Superior temporal gyrus (tissue), 1 donor: ENCODE data around the gene KIAA1958.
"Not testable (repeated sequence)": the region's sequence is repeated elsewhere in the genome, so short reads cannot be mapped to it uniquely, and the experiment has no call there.

Experiments used
- DNase-seq: peaks from one replicate; pipeline ENCODE4 v3.0.0-alpha.2; 2016; ENCODE audit errors: extremely low spot score

The KIAA1958 gene

DNA sequence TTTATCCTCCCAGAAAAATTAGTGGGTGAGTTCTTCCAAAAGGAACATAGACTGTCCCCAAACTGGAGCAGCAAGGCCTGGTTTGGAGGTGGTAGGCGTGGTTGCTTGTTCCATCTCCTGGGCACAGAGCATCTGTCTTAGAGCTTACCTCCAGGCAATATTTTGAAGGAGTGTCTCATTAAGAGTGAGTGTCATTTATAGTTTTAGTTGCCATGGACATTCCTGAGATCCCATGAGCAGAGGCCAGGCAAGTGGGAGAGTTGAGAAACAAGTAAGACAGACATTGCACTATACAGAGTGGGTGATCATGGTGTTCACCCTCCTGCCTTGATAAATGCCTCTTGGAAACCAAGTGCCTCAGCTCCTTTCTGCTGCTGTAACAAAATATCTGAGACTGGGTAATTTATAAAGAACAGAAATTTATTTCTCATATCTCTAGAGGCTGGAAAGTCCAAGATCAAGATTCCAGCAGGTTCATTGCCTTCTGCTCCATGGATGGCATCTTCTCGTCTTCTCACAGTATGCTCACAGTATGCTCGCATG, 68.5 kb downstream of the KIAA1958 start:
- no peak for DNase-seq

DNA sequence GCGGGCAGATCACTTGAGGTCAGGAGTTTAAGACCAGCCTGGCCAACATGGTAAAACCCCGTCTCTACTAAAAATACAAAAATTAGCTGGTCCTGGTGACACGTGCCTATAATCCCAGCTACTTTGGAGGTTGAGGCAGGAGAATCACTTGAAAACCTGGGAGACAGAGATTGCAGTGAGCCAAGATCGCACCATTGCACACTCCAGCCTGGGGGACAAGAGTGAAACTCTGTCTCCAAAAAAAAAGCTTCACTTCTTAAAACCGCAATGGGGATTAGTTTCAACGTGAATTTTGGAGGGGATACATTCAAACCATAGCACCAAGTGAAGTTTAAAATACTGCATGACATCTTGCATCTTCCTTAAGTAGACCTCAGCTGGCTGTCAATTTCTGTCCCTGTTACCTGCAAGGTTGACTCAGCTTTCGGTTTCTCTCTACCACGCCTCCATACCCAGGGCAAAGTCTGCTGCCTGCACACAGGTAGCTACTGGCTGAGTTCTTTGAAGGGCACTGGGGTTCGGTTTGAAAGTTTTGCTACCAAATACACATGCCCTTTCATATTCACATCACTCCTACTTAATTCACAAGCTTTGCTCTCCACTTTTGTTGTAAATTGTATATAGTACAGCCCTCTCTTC, 69.3 kb downstream of the KIAA1958 start:
- no peak for DNase-seq

DNA sequence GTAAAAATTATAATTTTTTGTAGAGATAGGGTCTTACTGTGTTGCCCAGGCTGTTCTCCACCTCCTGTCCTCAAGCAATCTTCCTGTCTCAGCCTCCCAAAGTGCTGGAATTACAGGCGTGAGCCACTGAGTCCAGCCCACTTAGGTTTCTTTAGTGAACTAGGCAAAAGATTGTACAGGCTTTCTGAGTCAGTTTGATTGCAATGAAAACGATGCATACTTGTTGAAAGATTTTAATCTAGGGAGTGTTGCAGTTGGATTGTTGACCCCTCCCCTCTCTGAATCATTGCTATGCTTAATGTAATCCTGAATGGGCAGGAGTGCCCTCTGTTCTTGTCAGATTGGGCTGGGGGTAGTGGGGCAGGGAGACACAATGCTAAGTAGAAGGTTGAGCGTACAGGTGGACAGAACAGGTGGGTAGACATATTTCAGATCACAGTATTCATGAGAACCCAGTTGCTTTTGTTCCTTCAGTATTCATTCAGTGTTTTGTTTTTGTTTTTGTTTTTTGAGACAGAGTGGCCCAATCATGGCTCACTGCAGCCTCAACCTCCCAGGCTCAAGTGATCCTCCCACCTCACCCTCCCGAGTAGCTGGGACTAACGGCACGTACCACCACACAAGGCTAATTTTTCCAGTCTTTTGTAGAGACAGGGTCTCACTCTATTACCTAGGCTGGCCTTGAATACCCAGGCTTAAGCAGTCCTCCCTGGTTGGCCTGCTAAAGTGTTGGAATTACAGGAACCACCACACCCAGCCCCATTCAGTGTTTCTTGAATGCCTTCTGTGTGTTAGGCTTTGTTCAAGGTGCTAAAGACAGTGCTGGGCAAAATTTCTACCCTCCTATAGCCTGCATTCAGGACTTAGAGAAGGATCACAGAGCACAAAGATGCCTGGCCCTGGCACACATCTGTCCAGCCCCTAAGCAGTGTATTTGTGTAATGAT, 70.1 kb downstream of the KIAA1958 start:
- DNase-seq: no peak

DNA sequence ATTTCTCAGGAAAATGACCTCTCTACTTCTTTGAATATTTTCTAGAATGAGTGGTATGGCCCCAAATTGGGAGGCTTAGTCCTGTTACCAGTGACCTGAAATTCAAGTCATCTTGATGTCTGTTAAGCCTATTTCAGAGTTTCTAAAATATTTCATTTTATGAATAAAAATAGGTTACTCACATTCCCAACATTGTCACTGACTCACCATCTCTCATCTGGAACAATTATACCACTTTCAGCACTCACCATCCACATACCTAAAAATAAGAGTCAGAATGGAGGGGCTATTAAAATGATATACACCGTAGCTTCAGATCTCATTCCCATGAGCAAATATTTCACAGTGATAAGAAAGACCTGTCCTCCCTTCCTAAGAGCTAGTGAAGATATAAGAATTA, 71.8 kb downstream of the KIAA1958 start:
- no peak for DNase-seq

DNA sequence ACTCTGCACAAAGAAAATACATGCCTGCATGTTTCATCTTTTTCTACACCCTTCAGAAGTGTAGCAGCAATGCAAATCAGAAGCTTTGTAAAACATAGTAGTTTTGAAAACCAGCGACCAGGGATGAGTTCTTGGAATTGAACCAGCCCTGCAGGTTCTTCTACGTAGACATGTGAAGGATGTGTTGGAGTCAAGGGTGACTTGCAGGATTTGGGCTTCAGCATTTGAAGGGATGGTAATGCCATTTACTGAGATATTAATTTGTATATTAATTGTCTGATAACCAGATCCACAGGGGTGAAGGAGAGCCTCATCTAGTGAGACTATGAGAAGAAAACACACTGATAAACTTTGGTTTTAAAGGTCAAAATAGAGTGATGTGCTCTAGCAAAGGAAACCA, 72.4 kb downstream of the KIAA1958 start:
- no peak for DNase-seq

DNA sequence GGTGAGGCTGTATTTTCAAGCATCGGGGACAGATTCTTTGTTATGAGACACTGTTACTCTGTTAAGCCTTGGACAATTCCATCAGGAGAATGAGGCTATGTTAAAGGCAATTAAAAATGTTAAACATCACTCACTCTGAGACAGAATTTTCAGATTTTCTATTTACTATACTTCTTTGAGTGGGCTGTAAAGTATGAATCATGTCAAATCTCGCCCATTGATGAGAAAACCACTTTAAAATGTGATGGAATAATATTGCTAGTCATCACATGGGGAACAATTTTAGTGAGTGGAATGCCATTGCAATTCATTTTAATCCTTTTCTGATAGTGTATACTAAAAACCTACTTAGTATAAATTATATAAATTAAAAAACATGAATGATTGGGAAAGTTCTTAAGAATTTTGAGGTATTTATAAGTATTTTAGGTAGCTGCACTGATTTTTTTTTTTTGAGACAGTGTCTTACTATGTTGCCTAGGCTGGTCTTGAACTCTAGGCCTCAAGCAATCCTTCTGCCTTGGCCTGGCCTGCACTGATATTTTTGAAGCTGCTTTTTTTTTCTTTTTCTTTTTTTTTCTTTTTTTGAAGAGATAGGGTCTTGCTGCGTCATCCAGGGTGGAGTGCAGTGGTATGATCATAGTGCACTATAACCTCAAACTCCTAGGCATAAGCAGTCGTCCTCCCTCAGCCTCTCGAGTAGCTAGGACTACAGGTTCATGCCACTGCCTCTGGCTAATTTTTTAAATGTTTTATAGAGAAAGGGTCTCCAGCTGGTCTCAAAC, 73.2 kb downstream of the KIAA1958 start:
- no peak for DNase-seq

DNA sequence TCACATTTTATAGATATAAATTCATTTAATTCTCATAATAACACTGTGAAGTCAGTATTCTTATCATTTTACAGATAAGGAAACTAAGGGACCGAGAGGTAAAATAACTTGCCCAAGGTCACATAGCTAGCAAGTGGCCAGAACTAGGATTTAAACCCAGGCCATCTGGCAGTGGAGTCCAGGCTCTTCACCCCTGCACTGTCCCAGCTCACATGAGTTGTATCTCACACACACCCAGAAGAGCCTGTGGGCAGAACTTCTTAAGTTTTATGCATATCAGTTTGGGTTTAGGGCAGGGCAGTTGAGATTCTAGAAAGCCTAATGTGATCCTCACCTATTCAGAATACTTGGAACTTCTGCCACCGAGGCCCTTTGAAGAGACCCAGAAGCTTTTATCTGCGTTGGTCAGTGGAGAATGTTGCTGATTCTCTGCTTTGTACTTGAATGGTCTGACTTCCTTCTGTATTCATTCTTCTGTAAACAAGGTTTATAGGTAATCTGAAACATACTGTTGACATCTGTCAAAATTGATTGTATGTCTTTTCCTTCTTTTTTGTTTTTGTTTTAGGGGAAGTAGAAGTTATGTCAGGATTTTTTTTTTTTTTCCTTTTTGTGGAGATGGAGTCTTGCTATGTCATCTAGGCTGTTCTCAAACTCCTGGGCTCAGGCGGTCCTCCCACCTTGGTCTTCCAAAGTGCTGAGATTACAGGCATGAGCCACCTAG, 75.8 kb downstream of the KIAA1958 start:
- no peak for DNase-seq

DNA sequence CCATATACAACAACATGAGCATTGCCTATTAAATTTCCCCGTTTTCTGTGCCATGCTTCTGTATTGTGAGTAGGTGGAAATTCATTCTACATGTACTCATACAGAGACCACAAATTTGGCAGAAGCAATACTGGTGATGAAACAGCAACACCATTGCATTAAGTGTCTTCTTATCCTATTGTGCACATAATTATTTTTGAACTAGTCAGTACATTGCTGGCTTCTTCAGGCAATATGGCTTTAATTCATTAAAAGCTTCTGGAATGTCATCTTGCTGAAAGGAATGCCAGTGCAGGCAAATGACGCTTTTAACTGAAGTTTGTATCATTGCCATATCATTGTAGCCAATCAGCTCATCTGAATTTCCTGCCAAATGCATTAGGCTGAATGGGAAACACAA, 82.6 kb downstream of the KIAA1958 start:
- no peak for DNase-seq

DNA sequence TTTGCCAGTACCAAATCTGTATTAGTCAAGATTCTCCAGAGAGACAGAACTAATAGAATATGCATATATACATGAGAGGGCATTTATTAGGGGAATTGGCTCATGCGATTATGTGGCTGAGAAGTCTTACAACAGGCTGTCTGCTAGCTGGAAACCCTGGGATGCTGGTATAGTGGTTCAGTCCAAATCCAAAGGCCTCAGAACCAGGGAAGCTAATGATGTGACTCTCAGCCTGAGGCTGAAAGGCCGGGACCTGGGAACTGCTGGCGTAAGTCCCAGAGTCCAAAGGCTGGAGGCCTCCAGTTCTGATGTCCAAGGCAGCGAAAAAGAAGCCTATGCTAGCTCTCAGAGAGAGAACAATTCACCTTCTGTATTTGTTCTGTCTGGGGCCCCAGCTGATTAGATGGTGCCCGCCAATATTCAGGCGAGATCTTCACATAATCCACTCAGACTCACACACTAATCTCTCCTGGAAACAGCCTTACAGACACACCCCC, 84.1 kb downstream of the KIAA1958 start:
- peak; percentile 89 for DNase-seq

DNA sequence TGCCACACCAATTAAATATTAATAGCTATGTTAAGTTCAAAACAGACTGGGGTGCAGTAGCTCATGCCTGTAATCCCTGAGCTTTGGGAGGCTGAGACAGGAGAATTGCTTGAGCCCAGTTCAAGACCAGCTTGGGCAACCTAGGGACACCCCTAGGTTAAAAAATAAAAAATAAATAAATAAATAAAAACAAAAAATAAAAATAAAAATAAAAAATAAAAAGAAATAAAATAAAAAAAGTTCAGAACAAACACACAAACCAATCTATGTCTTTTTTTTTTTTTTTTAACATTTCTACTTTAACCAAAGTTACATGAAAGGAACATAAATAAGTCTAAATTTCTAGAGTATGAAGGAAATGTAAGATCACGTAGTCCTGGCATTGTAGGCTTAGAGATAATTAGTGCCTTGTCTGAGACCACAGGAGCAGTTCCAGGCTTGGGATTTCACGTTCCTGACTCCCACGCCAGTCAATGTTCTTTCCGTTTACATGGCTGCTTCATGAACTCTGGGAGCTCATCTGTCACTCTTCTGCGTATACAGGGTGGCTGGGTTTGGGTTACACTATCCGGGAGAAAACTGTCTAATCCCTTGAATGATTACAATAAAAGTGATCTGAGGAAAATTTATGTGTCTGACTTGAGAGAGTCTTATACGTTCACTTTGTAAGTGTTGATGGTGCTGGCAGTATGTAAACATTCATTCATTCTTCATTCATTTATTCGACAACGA, 85.2 kb downstream of the KIAA1958 start:
- DNase-seq: no peak

DNA sequence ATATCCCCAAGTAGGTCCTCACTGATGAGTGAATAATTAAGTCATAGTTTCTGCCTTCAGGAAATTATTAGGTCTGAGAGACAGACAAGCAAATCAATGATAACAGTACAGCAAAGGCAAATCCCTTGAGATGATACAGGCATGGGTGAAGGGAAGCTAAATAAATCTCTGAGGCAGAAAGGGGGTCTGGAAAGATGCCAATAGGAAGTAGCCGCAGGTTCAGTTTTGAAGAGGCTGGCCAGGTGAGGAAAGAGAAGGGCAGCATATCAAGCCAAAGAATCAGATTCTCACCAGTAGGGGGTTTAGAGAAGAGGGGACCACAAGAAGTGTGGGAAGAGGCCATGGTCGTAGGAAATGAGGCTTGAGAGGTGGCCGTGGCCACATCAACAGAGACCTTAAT, 85.8 kb downstream of the KIAA1958 start:
- no peak for DNase-seq

DNA sequence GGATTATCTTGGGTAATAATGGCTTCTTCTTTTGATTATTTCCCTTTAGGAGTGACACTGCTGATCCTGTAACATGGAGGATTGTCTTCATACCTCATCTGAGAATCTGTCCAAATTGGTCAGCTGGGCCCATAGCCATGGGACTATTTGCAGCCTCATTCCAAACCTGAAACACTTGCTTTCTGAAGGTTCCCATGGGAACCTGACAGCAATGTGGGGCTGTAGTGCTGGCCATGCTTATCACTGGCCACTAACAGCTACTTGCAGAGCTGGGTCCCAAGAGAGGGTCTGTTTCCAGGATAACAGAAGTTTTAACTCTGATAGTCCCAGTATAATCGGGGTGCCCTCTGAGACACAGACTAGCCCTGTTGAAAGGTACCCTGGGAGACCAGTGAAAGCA, 87.4 kb downstream of the KIAA1958 start:
- DNase-seq: no peak

DNA sequence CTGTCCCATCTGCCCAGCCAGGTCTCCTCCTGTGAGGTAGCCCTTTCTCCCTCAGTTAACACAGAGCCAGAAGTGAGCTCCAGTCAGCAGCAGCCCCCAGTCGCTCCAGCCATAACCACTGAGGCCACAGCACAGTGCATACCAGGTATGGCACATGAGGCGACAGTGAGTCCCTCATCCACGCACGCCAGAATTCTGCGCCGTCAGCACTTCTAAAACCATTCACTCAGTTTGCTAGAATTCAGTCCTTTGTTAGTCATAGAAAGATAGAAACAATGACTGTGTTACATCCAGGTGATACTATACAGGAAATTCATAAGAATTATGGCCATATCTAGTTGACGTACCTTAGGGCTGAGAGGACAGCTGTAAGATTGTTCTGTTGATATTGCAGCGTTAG, 88.5 kb downstream of the KIAA1958 start:
- DNase-seq: no peak

DNA sequence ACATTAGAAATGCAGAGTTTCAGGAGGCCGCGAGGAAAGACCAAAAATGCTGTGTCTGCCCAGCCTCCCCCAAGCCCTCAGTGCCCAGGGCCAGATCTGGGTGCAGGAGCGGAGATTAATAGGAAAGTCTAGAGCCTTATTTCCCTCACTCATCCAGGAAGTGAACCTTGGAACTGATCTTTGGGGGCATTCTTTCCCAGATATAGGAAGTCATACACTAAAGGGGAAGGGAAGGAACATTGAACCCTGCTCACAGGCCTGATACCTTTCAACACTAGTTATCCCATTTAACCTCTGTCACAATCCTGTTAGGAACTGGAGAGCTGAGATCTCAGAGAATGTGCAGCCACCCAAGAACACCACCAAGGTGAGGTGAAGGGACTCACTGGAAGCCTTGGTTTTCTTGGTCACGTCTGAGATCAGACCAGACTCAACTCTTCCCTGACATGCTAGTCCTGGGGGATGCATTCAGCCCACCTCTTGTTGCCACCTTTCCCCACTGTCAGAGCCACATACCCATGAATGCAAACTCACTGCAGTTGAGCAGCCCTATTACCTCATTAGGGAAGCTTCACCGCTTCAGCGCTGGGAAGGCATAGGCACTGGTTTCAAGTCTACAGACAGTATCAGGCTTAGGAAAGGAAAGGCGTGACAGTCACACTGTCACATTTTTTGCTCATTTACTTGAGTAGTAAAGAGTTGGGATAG, 95.0 kb downstream of the KIAA1958 start:
- no peak for DNase-seq

DNA sequence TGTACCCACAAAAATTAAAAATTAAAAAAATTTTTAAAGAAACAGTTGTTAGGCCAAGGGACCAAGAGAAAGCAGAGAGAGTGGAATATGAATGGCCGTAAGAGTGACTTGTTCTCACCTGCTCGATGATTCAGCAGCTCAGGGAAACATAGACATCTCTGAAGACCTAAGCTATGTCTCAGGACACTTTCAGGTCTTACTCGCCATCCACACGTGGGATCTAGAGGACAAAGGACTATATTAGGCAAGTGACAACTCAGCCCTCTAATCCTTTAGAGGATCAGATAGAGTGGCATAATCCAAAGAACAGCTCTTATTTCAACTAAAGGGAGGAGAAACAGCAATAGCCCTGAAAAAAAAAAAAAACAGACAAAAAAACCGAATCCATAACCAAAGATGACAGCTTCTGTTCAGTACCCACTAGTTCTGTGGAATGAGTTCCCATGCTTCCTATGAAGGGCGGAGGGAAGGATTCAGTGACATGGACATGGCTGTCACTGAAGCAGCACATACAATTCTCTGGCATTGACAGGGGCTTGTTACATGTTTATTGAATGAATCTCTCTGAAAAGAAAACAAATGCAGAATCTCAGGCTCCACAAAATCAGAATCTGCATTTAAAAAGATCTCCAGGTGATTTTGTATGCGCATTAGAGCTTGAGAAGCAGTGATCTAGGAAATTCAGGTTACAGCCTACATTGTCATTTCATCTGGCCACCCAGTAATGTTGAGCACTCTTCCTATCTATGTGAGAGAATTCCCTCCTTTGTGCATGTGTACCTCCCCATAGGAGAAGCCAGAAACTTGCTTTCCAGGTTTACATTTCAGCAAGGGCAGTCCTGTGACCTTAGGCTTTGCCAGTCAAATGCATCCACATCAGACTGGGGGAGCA, 96.0 kb downstream of the KIAA1958 start:
- DNase-seq: no peak

DNA sequence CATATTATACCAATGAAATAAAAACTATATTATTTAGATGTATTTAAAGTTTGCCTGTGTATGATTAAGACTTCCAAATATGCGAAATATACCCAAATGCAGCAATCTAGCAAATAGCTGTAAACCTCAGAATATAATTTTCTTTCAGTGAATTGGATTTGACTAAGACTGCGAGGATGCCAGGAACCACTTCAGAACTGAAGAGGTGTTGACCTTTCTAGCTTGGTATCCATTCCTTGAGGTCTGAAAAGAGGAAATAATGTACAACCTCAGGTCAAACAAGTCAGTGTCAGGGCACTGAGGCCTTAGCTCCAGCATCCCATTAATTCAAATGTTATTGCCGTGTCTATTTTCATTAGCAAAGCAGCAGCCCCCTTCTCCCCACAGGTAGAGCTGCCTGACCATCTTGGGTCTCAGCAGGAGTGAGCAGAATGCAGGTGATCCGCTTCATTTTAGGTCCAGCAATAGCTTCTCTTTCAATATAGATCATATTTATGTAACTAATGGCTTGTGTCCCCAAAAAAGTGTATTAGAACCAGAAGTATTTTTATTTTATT, 100.0 kb downstream of the KIAA1958 start:
- DNase-seq: no peak

DNA sequence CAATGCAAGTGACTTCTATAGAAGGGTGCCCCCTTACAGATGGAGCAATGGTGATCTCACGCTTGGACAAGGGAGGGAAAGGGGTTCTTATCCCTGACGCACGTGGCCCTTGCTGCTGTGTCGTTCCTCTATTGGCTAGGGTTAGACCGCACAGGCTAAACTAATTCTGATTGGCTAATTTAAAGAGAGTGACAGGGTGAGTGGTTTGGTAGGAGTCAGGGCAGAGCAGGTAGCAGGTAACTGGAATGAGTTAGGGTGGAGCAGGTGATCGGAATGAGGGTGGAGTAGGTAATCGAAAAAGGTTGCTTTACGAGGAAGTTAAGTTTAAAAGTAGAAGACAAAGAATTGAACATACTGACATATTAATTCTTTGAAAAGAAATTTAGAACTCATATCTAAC, 105.2 kb downstream of the KIAA1958 start:
- DNase-seq: not testable (repeated sequence)

DNA sequence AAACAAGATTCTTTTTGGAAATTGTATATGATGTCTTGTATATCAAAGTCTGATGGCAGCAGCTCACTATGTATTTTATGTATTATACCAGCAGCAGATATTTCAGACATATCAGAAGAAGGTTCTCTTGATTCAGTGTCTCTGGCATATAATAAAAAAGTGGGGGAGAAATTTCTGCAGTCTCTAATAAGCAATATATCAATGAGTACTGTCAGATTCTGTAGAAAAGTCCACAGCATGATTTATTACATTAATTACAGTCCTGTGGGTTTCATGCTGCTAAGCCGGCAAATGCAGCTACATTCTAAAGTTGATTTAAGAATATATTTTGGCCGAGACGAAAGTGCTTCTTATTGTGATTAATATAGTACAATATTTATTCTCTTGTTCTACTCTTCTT, 113.1 kb downstream of the KIAA1958 start:
- DNase-seq: no peak

DNA sequence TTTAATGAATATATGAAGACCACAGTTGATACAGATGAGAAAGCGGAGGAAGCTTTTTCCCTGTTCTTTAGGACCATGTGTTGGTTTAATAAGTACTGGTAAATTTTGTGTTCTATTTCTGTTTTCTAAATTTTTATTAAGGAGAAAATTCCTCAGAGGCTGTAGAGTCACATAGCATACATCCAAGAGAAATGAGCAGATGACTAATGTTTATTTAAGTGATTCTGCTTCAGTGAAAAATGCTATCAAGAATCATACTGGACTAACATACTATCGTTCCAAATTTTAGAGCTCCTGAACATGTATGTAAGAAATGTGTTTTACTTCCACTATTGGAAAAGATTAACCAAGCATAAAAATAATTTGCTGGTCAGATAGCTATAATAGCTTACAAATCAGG, 115.0 kb downstream of the KIAA1958 start:
- DNase-seq: no peak
